Neural cell (in vitro differentiated cells): ENCODE data around the gene CRKL. TPM values are rescaled to one million over a fixed set of nuclear protein-coding genes. Genes with fewer than 3 reads are reported as not detected.

Experiments used
- H2AFZ ChIP-seq: fragments of 200-600, 300-800 bp; sonication (generic), shearing (Covaris generic); 2 replicates; pipeline ENCODE4 v1.6.0; 2014; ENCODE audit warnings: low read depth, mild to moderate bottlenecking, antibody characterized with exemption, low read length, moderate library complexity
- H3F3A ChIP-seq: fragments of 200-600 bp; shearing (Covaris generic); 2 replicates; pipeline ENCODE4 v1.6.1; 2016; ENCODE audit warnings: mild to moderate bottlenecking, moderate library complexity, mixed read lengths, antibody characterized with exemption, low read length; ENCODE audit not compliant: insufficient read depth, poor library complexity, severe bottlenecking
- H3K27ac ChIP-seq: fragments of 200-600, 300-800 bp; sonication (generic), shearing (Covaris generic); 2 replicates; pipeline ENCODE4 v1.5.1; 2014; ENCODE audit warnings: mild to moderate bottlenecking, low read length, moderate library complexity
- H3K27me3 ChIP-seq: fragments of 300-800, 200-600 bp; sonication (generic), shearing (Covaris generic); 2 replicates; pipeline ENCODE4 v1.6.0; 2014; ENCODE audit warnings: mild to moderate bottlenecking, low read depth, low read length, moderate library complexity; ENCODE audit not compliant: insufficient read depth
- H3K36me3 ChIP-seq: fragments of 300-800, 200-600 bp; sonication (generic), shearing (Covaris generic); 2 replicates; pipeline ENCODE4 v1.5.1; 2014; ENCODE audit warnings: mild to moderate bottlenecking, antibody characterized with exemption, low read length, moderate library complexity; ENCODE audit not compliant: insufficient read depth
- H3K4me2 ChIP-seq: fragments of 300-800, 200-600 bp; sonication (generic), shearing (Covaris generic); 2 replicates; pipeline ENCODE4 v1.6.0; 2014; ENCODE audit warnings: mild to moderate bottlenecking, low read length
- H3K4me3 ChIP-seq: fragments of 300-800, 200-600 bp; sonication (generic), shearing (Covaris generic); 2 replicates; pipeline ENCODE4 v1.5.1; 2014; ENCODE audit warnings: mild to moderate bottlenecking, low read length, moderate library complexity
- H3K79me2 ChIP-seq: fragments of 200-600 bp; shearing (Covaris generic); replicated peaks from 2 replicates; pipeline ENCODE4 v1.6.0; 2014; ENCODE audit warnings: mild to moderate bottlenecking, low read length, moderate library complexity; ENCODE audit not compliant: insufficient read depth
- H3K9ac ChIP-seq: fragments of 300-800, 200-600 bp; sonication (generic), shearing (Covaris generic); 2 replicates; pipeline ENCODE4 v1.6.1; 2016; ENCODE audit warnings: mild to moderate bottlenecking, low read length, mixed read lengths
- H3K9me2 ChIP-seq: fragments of 200-600 bp; shearing (Covaris generic); 2 replicates; pipeline ENCODE4 v1.6.1; 2016; ENCODE audit warnings: mild to moderate bottlenecking, low read length, mixed read lengths; ENCODE audit not compliant: insufficient read depth
- H3K9me3 ChIP-seq: fragments of 200-600, 300-800 bp; sonication (generic), shearing (Covaris generic); 2 replicates; pipeline ENCODE4 v1.6.1; 2016; ENCODE audit warnings: mild to moderate bottlenecking, mixed run types, low read length, moderate library complexity, mixed read lengths
- H4K20me1 ChIP-seq: fragments of 200-600 bp; shearing (Covaris generic); 2 replicates; pipeline ENCODE4 v1.6.1; 2016; ENCODE audit warnings: mild to moderate bottlenecking, mixed run types; ENCODE audit not compliant: insufficient read depth
- CTCF ChIP-seq: fragments of 450-650 bp; IDR thresholded peaks from 2 replicates; pipeline ENCODE4 v1.5.1; 2014; ENCODE audit warnings: antibody characterized with exemption, mild to moderate bottlenecking, moderate library complexity; ENCODE audit not compliant: poor library complexity, severe bottlenecking
- EP300 ChIP-seq: fragments of 450-650 bp; conservative IDR thresholded peaks from 2 replicates; pipeline ENCODE4 v1.6.1; 2014; ENCODE audit warnings: antibody characterized with exemption, mild to moderate bottlenecking, moderate library complexity; ENCODE audit not compliant: poor library complexity, severe bottlenecking
- EZH2 ChIP-seq: fragments of 200-600, 300-800 bp; shearing (Covaris generic), sonication (generic); IDR thresholded peaks from 2 replicates; pipeline ENCODE4 v1.6.1; 2014; ENCODE audit warnings: antibody characterized with exemption, low read length, borderline replicate concordance, mild to moderate bottlenecking; ENCODE audit not compliant: insufficient read depth, poor library complexity, severe bottlenecking
- MXI1 ChIP-seq: fragments of 450-650 bp; conservative IDR thresholded peaks from 2 replicates; pipeline ENCODE4 v1.6.1; 2014; ENCODE audit warnings: antibody characterized with exemption, mild to moderate bottlenecking; ENCODE audit not compliant: poor library complexity, severe bottlenecking
- POLR2AphosphoS5 ChIP-seq: IDR thresholded peaks from 2 replicates; pipeline ENCODE4 v1.6.1; 2012
- RAD21 ChIP-seq: fragments of 450-650 bp; conservative IDR thresholded peaks from 2 replicates; pipeline ENCODE4 v1.6.1; 2014; ENCODE audit warnings: antibody characterized with exemption, mild to moderate bottlenecking, moderate library complexity
- REST ChIP-seq: IDR thresholded peaks from 2 replicates; pipeline ENCODE4 v1.6.1; 2012; ENCODE audit warnings: borderline replicate concordance
- SMC3 ChIP-seq: fragments of 450-650 bp; conservative IDR thresholded peaks from 2 replicates; pipeline ENCODE4 v1.6.1; 2014; ENCODE audit warnings: antibody characterized with exemption, mild to moderate bottlenecking, moderate library complexity; ENCODE audit not compliant: poor library complexity
- TAF1 ChIP-seq: IDR thresholded peaks from 2 replicates; pipeline ENCODE4 v1.6.1; 2012; ENCODE audit warnings: low read depth
- polyA plus RNA-seq: library from polyadenylated mRNA; depleted of rRNA; stranded (reverse); fragments of >200 nt; gene quantifications from 2 replicates; pipeline ENCODE4 v1.2.3, GENCODE V29; 2014

Gene CRKL
- polyA plus RNA-seq, 1 donor from 2014 or later, result 46.8 TPM

GRCh38 chr22:20955548-20955947, 38.3 kb downstream of the CRKL start:
- no peak overlapping the region for H3K4me2 ChIP-seq
- H4K20me1 ChIP-seq, result no peaks in the 10 kb centered on the region
- no peaks in the 10 kb centered on the region for H3K9me2 ChIP-seq
- H3K27me3 ChIP-seq, result peaks cover 26% of the 10 kb centered on the region
- no peaks in the 10 kb centered on the region for H3K9me3 ChIP-seq
- H3K79me2 ChIP-seq, result no peaks in the 10 kb centered on the region
- no peak overlapping the region for H3K27ac ChIP-seq
- no peak for TF ChIP-seq POLR2AphosphoS5
- no peak for TF ChIP-seq MXI1
- TF ChIP-seq RAD21, result no peak
- no peak for TF ChIP-seq TAF1
- no peak for TF ChIP-seq EP300
- no peak for TF ChIP-seq EZH2
- no peak for TF ChIP-seq CTCF
- TF ChIP-seq SMC3, result no peak
- H2AFZ ChIP-seq, result no peak overlapping the region
- H3K9ac ChIP-seq, result no peak overlapping the region
- no peak overlapping the region for H3K4me3 ChIP-seq
- H3K36me3 ChIP-seq, result peaks cover 14% of the 10 kb centered on the region
- no peaks in the 10 kb centered on the region for H3F3A ChIP-seq

GRCh38 chr22:20956258-20957101, 39.3 kb downstream of the CRKL start:
- Histone ChIP-seq H3K9me3 (no peaks in the 10 kb centered on the region), H3K79me2 (no peaks in the 10 kb centered on the region), H3K9ac (no peak overlapping the region), H4K20me1 (no peaks in the 10 kb centered on the region), H3F3A (no peaks in the 10 kb centered on the region), H3K4me2 (no peak overlapping the region), H3K27ac (no peak overlapping the region), H3K4me3 (no peak overlapping the region), H2AFZ (no peak overlapping the region), H3K27me3 (peaks cover 26% of the 10 kb centered on the region), H3K36me3 (peaks cover 7% of the 10 kb centered on the region), H3K9me2 (no peaks in the 10 kb centered on the region)
- no peak for TF ChIP-seq POLR2AphosphoS5
- no peak for TF ChIP-seq MXI1
- TF ChIP-seq REST, result no peak
- TF ChIP-seq TAF1, result no peak
- no peak for TF ChIP-seq CTCF
- TF ChIP-seq EP300, result no peak
